ENCODE results near the gene NEK2.
"Not testable (repeated sequence)": the region's sequence is repeated elsewhere in the genome, so short reads cannot be mapped to it uniquely, and the experiment has no call there.

The NEK2 gene

DNA sequence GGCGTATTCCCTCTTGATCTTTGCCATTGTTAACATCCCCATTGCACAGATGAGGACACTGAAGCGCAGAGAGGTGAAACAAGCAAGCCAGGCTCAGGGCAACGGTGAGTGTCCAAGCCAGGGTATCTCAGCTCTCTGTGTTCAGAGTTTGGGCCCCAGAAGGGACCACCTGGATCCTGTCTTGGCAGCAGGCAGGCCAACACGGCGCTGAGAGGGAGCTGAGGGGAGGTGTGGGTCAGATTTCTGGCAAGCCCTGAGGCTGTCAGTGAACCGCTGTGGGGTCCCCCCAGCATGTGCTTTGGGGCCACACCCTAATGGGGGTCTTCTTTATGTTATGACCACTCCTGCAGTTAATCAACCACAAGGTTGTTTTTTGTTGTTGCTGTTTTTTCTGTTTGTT lies 23.1 kb downstream of the NEK2 start:
- DNase-seq (ENCODE audit: low read depth in 1 of 2, low spot score in 1 of 2): no peak

DNA sequence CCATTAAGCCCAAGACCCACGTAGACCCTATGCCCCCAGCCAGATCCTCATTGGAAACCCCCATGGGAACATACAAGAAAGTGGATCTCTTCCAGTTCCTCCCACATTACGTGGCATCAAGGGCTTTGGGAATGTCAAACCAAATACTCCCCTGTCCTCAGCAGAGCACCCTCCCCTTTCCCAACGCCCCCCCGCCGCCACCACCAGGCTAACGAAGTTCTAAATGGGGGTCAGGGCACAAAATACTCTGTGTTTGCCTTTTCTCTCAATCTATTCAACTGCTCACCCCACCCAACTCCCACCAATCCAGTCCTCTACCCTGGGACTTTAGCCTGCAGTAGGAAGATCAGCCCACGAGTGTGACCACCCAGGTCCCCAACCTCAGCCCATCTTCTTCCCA lies 24.5 kb downstream of the NEK2 start:
- DNase-seq (ENCODE audit: low read depth in 1 of 2, low spot score in 1 of 2): no peak

- DNase-seq (ENCODE audit: low read depth in 1 of 2, low spot score in 1 of 2): no peak
Observed at GRCh38 chr1:211648980-211649934, 26.2 kb downstream of the NEK2 start.

- DNase-seq (ENCODE audit: low read depth in 1 of 2, low spot score in 1 of 2): no peak
Observed at GRCh38 chr1:211648336-211648735, 27.1 kb downstream of the NEK2 start.

DNA sequence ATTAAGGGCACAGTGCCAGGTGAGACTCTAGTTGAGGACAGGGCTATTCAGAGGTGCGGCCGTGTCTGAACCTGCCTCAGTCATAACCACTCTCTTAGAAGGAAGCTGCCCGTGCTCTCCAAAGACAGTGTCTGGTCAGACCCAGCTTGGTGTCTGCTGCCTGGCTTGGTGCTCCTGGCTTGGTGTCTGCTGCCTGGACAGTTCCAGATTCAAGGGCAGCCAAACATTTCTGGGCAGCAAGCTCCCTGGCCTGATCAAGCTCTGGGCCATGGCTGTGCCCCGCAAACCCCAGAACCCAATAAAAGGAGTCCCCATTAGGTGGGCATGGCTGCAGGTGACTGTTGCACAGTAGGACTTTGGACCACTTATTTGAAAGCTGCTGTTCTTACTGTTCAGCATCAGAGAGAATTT lies 27.7 kb downstream of the NEK2 start:
- DNase-seq (ENCODE audit: low read depth in 1 of 2, low spot score in 1 of 2): no peak

DNA sequence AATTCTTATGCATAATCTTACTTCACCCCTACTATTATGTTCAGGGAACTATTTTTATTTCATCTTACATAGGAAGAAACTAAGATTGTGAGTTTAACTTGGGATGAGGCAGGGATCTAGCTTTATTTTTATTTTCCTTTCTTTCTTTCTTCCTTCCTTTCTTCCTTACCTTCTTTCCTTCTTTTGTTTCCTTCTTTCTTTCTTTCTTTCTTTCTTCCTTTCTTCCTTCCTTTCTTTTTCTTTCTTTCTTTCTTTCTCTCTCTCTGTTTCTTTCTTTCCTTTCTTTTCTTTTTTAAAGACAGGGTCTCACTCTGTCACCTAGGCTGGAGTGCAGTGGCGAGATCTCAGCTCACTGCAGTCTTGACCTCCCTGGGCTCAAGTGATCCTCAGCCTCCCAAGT lies 28.9 kb downstream of the NEK2 start:
- DNase-seq (ENCODE audit: low read depth in 1 of 2, low spot score in 1 of 2): no peak

DNA sequence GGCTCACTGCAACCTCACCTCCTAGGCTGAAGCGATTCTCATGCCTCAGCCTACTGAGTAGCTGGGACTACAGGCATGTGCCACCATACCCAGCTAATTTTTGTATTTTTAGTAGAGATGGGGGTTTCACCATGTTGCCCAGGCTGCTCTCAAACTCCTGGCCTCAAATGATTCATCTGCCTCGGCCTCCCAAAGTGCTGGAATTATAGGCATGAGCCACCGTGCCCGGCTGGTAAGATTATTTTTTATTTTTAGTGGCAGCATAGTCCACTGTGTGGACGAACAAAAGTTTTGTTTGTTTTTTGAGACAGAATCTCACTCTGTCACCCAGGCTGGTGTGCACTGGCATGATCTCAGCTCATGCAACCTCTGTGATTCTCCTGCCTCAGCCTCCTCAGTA lies 29.8 kb downstream of the NEK2 start:
- DNase-seq (ENCODE audit: low read depth in 1 of 2, low spot score in 1 of 2): not testable (repeated sequence)

DNA sequence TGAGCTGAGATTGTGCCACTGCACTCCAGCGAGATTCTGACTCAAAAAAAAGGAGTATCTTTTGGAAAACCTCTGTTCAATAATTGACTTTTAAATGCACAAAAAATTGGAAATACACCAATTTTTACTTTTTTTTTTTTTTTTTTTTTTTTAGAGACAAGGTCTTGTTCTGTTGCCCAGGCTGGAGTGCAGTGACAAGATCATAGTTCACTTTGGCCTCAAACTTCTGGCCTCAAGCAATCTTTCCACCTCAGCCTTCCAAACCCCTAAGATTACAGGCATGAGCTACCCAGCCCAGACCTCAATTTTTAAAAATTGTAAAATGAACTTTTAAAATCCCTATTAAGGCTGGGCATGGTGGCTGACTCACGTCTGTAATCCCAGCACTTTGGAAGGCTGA lies 30.8 kb downstream of the NEK2 start:
- no peak for DNase-seq (ENCODE audit: low read depth in 1 of 2, low spot score in 1 of 2)

DNA sequence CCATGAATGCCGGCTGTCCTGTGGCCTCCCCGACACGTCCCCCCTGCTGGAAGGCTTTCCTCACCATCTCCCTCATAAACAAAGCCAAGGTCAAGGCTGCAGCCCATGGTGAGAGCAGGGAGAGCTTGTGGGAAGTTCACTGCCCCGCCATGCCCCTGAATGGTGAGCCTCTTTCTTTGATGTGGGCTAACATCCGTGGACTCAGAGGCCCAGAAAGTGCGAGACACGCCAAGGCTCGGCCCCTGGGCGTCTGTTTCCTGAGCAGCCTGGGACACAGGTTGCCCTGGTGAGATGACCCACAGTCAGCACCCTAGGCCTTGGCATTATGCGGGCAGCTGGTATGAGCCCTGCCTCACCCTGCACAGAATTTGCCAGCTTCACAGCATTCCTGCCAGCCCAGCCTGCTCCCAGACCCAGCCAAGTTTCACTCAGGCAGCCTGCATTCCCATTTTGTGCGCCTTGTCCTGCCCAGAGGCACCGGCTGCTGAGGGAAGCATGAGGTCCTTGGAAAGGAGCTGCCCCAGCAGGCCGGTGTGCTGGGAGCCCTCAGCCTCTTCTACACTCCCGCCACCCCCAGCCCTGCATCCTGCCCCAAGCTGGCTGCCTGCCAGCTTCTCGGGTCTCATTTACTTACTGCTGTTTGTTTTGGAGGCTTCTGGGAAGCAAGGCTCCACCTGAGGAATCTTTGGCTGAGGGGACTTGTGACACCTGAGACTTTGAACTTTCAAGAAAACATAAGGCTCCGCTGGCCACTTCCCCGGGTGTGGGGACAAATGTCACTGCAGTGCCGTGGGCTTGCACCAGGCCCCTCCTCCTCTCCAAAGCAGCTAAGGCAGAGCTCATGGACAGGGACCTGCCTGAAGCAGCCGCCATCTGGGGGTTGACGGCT lies 31.9 kb downstream of the NEK2 start:
- no peak for DNase-seq (ENCODE audit: low read depth in 1 of 2, low spot score in 1 of 2)

DNA sequence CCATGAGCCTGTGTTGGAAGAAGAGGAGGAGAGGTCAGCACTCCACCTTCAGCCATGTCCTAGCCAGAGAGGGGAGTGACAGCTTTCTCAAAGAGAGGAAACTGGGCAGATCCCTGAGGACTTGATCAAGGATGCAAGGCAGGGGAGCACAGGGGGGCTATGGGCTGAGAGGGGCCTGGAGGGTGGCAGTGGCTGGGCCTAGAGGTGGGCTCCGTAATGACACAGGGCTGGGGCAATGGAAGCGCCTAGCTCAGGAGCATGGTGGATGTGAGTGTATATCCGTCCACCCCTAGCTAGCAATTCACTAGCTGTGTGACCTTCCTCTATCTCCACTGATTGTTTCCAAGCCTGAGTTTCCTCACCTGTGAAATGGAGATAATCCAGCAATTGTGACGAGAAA lies 32.6 kb downstream of the NEK2 start:
- no peak for DNase-seq (ENCODE audit: low read depth in 1 of 2, low spot score in 1 of 2)

DNA sequence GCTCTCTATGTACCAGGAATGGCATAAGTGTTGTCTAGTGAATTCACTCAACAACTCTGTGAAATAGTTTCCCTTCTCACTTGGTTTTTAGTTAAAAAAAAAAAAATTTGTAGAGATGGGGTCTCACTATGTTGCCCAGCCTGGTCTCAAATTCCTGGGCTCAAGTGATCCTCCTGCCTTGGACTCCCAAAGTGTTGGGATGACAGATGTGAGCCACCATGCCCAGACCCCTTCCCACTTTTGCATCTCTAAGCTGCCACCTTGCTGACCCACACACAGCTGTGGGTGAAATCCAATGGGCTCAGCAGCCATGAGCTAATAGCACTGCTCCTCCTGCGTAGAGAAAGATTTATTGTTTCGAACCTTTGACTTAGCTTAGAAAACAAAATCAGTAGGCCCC lies 33.5 kb downstream of the NEK2 start:
- no peak for DNase-seq (ENCODE audit: low read depth in 1 of 2, low spot score in 1 of 2)

DNA sequence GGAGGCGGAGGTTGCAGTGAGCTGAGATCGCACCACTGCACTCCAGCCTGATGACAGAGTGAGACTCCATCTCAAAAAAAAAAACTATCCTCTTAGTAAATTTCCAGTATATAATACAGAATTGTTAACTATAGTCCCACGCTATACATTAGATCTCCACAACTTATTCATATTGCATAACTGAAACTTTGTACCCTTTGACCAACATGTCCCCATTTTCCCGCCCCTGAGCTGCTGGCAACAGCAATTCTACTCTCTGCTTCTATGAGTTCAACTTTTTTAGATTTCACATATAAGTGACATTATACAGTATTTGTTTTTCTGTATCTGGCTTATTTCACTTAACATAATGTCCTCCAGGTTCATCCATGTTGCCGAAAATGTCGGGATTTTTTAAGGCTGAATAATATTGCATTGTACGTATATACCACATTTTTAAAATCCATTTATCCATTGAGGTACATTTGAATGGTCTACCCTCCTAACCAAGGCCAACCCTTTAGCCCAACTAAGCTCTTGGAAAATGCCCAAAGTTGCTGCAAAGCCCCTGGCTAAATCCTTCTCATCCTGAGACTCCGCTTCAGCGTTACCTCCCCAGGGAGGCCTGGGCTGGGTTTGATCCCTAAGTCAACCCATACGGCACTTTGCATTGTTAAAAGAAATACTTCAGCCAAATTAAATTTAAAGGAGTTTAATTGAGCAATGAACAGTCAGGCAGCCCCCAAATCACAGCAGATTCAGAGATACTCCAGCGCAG lies 34.2 kb downstream of the NEK2 start:
- no peak for DNase-seq (ENCODE audit: low read depth in 1 of 2, low spot score in 1 of 2)

DNA sequence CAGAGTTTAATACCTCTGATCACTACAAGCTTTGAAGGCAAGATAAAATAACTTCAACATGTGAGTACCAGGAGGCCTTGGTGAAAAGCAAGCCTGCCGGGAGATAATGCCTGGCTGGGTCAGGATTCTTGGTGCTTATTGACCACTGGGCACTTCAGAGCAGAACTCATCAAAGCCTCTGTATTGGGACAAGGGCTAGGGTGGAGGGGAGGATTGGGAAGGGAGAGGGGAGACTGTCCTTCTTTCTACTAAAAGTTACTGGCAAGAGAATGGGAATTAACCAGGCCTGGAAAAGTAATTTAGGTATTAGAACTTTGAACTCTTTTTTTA lies 35.2 kb downstream of the NEK2 start:
- DNase-seq (ENCODE audit: low read depth in 1 of 2, low spot score in 1 of 2): no peak

DNA sequence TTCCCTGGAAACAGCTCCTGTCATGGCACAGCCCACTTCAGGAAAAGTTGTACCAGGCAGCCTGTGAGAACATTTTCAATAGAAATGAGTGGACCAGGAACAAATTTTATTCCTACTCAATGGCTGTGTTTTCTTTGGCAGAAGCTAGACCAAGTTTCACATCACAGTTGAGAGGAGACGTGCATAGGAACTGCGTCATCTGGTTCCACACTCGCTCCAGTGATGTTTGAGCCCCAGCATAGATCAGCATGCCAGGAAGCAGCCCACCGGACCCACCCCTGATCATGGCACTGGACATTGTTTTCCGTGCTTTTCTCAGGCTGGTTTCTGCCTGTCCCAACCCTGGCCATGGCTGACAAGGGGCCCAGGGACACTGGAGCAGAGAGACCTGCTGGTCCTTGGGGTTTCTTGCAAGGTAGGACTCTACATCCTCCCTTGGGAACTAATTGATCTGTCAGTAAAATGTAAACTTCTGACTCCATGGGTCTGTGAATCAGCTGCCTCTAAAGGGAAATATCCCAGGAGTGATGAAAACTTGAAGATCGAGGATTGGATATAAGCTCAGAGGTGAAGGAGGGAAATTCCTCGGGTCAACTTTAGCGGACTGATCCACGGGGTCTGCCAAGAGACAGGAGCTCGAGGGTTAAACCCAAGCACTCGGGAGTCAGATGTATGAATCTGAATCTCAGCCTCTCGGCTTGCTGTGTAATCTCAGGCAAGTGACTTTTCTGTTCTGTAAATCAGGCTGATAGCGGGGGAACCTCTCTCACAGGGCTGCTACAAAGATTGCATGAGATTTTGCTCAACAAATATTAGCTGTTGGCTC lies 35.7 kb downstream of the NEK2 start:
- no peak for DNase-seq (ENCODE audit: low read depth in 1 of 2, low spot score in 1 of 2)

DNA sequence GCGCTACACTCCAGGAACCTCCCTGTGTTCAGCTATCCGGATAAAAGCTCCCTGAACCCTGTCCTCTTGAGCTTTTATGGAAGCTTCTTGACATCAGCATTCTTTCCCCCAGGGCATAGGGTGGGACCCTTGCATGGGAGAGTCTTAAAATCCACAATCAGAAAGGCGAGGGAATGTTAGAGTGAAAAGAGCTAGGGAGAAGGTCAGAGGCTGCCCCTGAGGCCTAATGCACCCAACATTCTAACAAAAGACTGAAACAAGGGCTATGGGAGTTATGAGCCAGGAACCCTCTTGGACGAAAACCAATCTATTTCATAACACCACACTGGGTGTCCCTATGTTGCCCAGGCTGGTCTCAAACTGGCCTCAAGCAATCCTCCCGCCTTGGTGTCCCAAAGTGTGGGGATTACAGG lies 36.7 kb downstream of the NEK2 start:
- DNase-seq (ENCODE audit: low read depth in 1 of 2, low spot score in 1 of 2): no peak

GRCh38 chr1:211638246-211638645 lies 37.2 kb downstream of the NEK2 start:
- no peak for DNase-seq (ENCODE audit: low read depth in 1 of 2, low spot score in 1 of 2)

DNA sequence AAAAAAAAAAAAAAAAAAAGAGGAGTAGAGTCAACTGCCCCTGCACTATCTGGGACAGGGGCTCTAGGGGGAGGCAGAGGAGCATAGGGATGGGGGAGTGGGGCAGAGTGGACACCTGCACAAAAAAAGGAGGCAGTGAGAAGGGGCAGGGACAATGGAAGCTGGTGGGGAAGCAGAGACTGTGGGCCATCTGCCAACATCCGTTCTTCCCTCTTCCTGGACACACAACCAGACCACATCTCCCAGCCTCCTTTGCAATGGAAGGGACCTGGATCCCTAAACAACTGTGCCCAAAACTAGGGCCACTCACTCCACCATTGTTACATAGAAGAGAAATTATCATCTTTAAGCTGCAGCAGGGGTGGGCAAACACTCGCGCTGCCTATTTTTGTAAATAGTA lies 38.4 kb downstream of the NEK2 start:
- DNase-seq (ENCODE audit: low read depth in 1 of 2, low spot score in 1 of 2): no peak

GRCh38 chr1:211636575-211637029 lies 38.8 kb downstream of the NEK2 start:
- DNase-seq (ENCODE audit: low read depth in 1 of 2, low spot score in 1 of 2): not testable (repeated sequence)

DNA sequence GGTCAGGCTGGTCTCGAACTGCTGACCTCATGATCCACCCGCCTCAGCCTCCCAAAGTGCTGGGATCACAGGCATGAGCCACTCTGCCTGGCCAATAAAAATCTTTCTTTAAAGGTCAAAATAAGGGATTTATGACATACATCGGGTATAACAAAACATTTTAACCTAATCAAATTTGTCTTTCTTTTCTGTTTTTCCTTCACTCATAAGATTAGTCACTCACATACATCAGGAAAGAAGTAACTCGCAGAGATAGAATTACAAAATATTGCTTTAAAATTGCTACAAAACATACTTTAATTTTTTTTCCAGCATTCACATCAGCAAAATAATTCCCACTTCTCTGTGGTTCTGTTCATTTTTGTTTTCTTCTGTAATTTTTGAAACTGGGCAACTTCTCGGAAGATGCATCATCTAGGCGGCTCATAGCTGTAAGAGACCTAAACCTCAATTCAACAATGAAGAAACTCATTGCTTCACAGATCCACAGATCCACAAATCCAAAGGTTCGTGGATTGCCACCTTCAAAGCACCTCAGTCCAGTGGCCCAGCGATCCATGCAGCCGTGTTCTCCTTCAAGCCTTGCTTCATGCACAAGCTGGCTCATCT lies 39.7 kb downstream of the NEK2 start:
- DNase-seq (ENCODE audit: low read depth in 1 of 2, low spot score in 1 of 2): no peak

GRCh38 chr1:211634931-211635330 lies 40.5 kb downstream of the NEK2 start:
- DNase-seq (ENCODE audit: low read depth in 1 of 2, low spot score in 1 of 2): no peak

All from activated T-helper 1 cell treated with anti-CD3 and anti-CD28 coated beads, Interleukin-2, amount 50 U/mL, for 16 hours (primary cell).